Measurements from ENCODE around the gene PLXNA4. TPM values are rescaled to one million over a fixed set of nuclear protein-coding genes. Genes with fewer than 3 reads are reported as not detected.

PLXNA4 gene
- total and polyA plus RNA-seq, 2 experiments from 2014 or later, result 1.9 to 4.8 TPM

- Histone ChIP-seq H3K4me2 (no peak overlapping the region), H3K4me1 (ENCODE audit: insufficient read depth) (no peaks in the 10 kb centered on the region), H3K27me3 (no peaks in the 10 kb centered on the region), H3K4me3 (no peak overlapping the region), H3K27ac (no peak overlapping the region), H4K20me1 (ENCODE audit: insufficient read depth, poor library complexity, severe bottlenecking) (no peaks in the 10 kb centered on the region), H2AFZ (no peak overlapping the region), H3K36me3 (replicated peaks; ENCODE audit: insufficient read depth, low read depth) (no peaks in the 10 kb centered on the region), H3K9me3 (ENCODE audit: low read depth) (no peaks in the 10 kb centered on the region), H3K9me2 (replicated peaks; ENCODE audit: insufficient read depth) (no peaks in the 10 kb centered on the region), H3K79me2 (no peaks in the 10 kb centered on the region)
- no peak for DNase-seq (ENCODE audit: low spot score)
- TF ChIP-seq CTCF (IDR thresholded peaks at IDR 0.05; ENCODE audit: poor library complexity), result no peak
- TF ChIP-seq EZH2 (IDR thresholded peaks at IDR 0.05; ENCODE audit: borderline replicate concordance), result no peak
- no peak for TF ChIP-seq EZH2phosphoT487 (IDR thresholded peaks at IDR 0.05; ENCODE audit: low read depth, severe bottlenecking, unreplicated experiment)
Observed at GRCh38 chr7:132205509-132205908, 370.8 kb downstream of the PLXNA4 start.

GRCh38 chr7:132203021-132203420 lies 373.2 kb downstream of the PLXNA4 start:
- H3K36me3 ChIP-seq (replicated peaks; ENCODE audit: insufficient read depth, low read depth), result no peaks in the 10 kb centered on the region
- no peaks in the 10 kb centered on the region for H3K4me1 ChIP-seq (ENCODE audit: insufficient read depth)
- H3K79me2 ChIP-seq, result no peaks in the 10 kb centered on the region
- TF ChIP-seq CTCF (IDR thresholded peaks at IDR 0.05; ENCODE audit: poor library complexity) (no peak), EZH2 (IDR thresholded peaks at IDR 0.05; ENCODE audit: borderline replicate concordance) (no peak), EZH2phosphoT487 (IDR thresholded peaks at IDR 0.05; ENCODE audit: low read depth, severe bottlenecking, unreplicated experiment) (no peak)
- H3K27me3 ChIP-seq, result no peaks in the 10 kb centered on the region
- H3K9me3 ChIP-seq (ENCODE audit: low read depth), result no peaks in the 10 kb centered on the region
- H3K27ac ChIP-seq, result no peak overlapping the region
- no peak overlapping the region for H2AFZ ChIP-seq
- H3K4me3 ChIP-seq, result no peak overlapping the region
- H3K4me2 ChIP-seq, result no peak overlapping the region
- 89% methylated on average over 4 of the region's 7 CpGs for whole genome bisulfite sequencing (ENCODE audit: low lambda C conversion rate, missing lambda C conversion rate)
- H4K20me1 ChIP-seq (ENCODE audit: insufficient read depth, poor library complexity, severe bottlenecking), result no peaks in the 10 kb centered on the region
- DNase-seq (ENCODE audit: low spot score), result no peak
- no peaks in the 10 kb centered on the region for H3K9me2 ChIP-seq (replicated peaks; ENCODE audit: insufficient read depth)

GRCh38 chr7:132202541-132202940 lies 373.7 kb downstream of the PLXNA4 start:
- Histone ChIP-seq H3K4me1 (ENCODE audit: insufficient read depth) (no peaks in the 10 kb centered on the region), H3K4me2 (no peak overlapping the region), H2AFZ (no peak overlapping the region), H3K36me3 (replicated peaks; ENCODE audit: insufficient read depth, low read depth) (no peaks in the 10 kb centered on the region), H3K9me3 (ENCODE audit: low read depth) (no peaks in the 10 kb centered on the region), H3K79me2 (no peaks in the 10 kb centered on the region), H4K20me1 (ENCODE audit: insufficient read depth, poor library complexity, severe bottlenecking) (no peaks in the 10 kb centered on the region), H3K9me2 (replicated peaks; ENCODE audit: insufficient read depth) (no peaks in the 10 kb centered on the region), H3K27ac (no peak overlapping the region), H3K27me3 (no peaks in the 10 kb centered on the region), H3K4me3 (no peak overlapping the region)
- no peak for TF ChIP-seq EZH2phosphoT487 (IDR thresholded peaks at IDR 0.05; ENCODE audit: low read depth, severe bottlenecking, unreplicated experiment)
- TF ChIP-seq EZH2 (IDR thresholded peaks at IDR 0.05; ENCODE audit: borderline replicate concordance), result no peak
- TF ChIP-seq CTCF (IDR thresholded peaks at IDR 0.05; ENCODE audit: poor library complexity), result no peak
- 89% methylated on average over 9 of the region's 9 CpGs for WGBS (ENCODE audit: low lambda C conversion rate, missing lambda C conversion rate)
- DNase-seq (ENCODE audit: low spot score), result no peak

- WGBS (ENCODE audit: low lambda C conversion rate, missing lambda C conversion rate), result 87% methylated on average over 4 of the region's 4 CpGs
- H2AFZ ChIP-seq, result no peak overlapping the region
- no peaks in the 10 kb centered on the region for H3K36me3 ChIP-seq (replicated peaks; ENCODE audit: insufficient read depth, low read depth)
- no peak overlapping the region for H3K4me3 ChIP-seq
- H4K20me1 ChIP-seq (ENCODE audit: insufficient read depth, poor library complexity, severe bottlenecking), result no peaks in the 10 kb centered on the region
- no peak overlapping the region for H3K4me2 ChIP-seq
- H3K27me3 ChIP-seq, result no peaks in the 10 kb centered on the region
- no peaks in the 10 kb centered on the region for H3K4me1 ChIP-seq (ENCODE audit: insufficient read depth)
- DNase-seq (ENCODE audit: low spot score), result no peak
- H3K79me2 ChIP-seq, result no peaks in the 10 kb centered on the region
- H3K9me2 ChIP-seq (replicated peaks; ENCODE audit: insufficient read depth), result no peaks in the 10 kb centered on the region
- H3K9me3 ChIP-seq (ENCODE audit: low read depth), result no peaks in the 10 kb centered on the region
- no peak overlapping the region for H3K27ac ChIP-seq
- TF ChIP-seq CTCF (IDR thresholded peaks at IDR 0.05; ENCODE audit: poor library complexity), result no peak
- no peak for TF ChIP-seq EZH2phosphoT487 (IDR thresholded peaks at IDR 0.05; ENCODE audit: low read depth, severe bottlenecking, unreplicated experiment)
- no peak for TF ChIP-seq EZH2 (IDR thresholded peaks at IDR 0.05; ENCODE audit: borderline replicate concordance)
Observed at GRCh38 chr7:132200141-132200540, 376.1 kb downstream of the PLXNA4 start.

Data from hepatocyte (in vitro differentiated cells).